HT-29 (cell line): ENCODE measurements around the gene SPATA13. TPM values are rescaled to one million over a fixed set of nuclear protein-coding genes. Genes with fewer than 3 reads are reported as not detected.

Experiments used
- DNase-seq: peaks from one replicate; pipeline ENCODE4 v3.0.0-alpha.2; 2015; ENCODE audit warnings: low spot score
- total RNA-seq: library from RNA; depleted of rRNA; stranded (reverse); fragments of >200 nt; shearing (Covaris generic); gene quantifications from 2 replicates; pipeline ENCODE4 v1.2.3, GENCODE V29; 2014

SPATA13 gene
- total RNA-seq, 1 experiment from 2014 or later: 52.5 TPM

GRCh38 chr13:24276861-24277260, 116.3 kb downstream of the SPATA13 start:
- DNase-seq: no peak

- DNase-seq: no peak
Measured at GRCh38 chr13:24277761-24278160, 117.2 kb downstream of the SPATA13 start.

DNA sequence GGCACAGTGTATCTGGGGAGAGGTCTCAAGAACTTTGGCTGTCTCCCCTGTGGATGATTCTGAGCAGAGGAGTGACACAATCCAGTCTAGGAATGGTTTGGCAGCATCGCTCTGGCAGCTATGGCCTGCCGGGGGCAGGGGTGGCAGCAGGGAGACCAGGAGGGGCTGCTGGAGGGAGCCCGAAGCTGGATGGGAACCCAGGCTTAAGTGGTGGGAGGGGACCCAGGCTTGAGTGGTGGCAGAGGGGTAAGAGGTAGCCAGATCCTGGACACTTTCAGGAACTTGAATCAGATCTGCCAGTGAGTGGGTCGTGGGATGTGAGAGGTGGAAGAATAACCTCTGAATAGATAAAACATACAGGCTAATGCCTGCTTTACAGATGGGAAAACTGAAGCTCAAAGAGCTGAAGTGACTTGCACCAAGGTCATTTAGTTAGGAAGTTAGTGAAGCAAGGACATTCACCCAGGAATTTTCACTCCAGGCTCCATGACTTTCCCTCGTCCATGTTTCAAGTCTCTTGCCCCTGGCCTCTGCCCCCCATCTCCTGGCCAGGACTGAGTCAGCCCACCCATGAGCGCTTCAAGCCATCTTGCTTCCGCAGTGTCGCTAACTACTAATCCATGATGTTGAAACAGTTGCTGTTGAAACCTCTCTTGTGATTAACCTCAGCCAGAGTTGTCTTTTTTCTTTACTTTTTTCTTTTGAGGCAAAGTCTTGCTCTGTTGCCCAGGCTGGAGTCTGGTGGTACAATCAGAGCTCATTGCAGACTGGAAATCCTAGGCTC, 119.0 kb downstream of the SPATA13 start:
- no peak for DNase-seq

DNA sequence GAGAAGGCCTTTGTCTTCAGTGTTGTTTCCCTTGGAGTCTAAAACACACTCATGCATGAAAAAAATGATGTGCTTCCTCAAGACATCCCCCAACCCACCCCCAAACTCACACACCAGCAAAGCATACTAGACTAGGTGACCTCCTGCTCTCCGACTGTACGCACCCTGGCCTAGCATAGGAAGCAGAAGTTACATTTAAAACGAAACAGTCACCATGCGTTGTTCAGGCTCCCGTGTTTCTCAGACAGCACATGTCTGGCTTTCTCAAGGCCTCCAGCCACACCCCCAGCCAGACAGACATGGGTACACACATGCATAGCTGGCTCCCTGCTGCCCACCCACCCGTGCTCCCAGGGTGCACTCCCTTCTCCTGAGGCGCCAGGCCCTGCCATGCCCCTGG, 120.2 kb downstream of the SPATA13 start:
- DNase-seq: no peak

- no peak for DNase-seq
Measured at GRCh38 chr13:24281188-24282008, 120.9 kb downstream of the SPATA13 start.

DNA sequence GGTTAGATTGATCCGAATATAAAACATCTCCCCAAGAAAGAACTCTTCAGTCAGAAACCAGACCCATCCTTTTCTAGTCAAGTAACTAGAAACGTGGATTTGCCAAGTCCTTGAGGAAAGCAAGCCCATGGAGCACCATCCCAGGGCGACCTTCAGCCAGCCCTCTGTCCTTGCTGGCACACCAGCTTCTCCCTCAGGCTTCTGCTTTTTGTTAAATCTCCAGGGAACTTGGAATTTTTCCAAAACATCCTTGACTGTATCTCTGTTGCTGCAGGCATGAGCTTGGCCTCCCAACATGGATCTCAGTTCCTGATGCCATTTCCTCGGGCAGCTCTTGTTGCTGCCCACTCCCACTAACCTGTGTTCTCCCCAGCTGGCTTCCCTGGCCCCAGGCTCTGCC, 121.7 kb downstream of the SPATA13 start:
- no peak for DNase-seq

- DNase-seq: no peak
Measured at GRCh38 chr13:24284889-24285565, 124.5 kb downstream of the SPATA13 start.

GRCh38 chr13:24286624-24287023, 126.1 kb downstream of the SPATA13 start:
- no peak for DNase-seq

- no peak for DNase-seq
Measured at GRCh38 chr13:24287748-24288287, 127.3 kb downstream of the SPATA13 start.

GRCh38 chr13:24288870-24289269, 128.3 kb downstream of the SPATA13 start:
- no peak for DNase-seq

GRCh38 chr13:24290280-24290932, 129.9 kb downstream of the SPATA13 start:
- no peak for DNase-seq

GRCh38 chr13:24292481-24292880, 132.0 kb downstream of the SPATA13 start:
- no peak for DNase-seq

- no peak for DNase-seq
Measured at GRCh38 chr13:24293746-24294145, 133.2 kb downstream of the SPATA13 start.

- no peak for DNase-seq
Measured at GRCh38 chr13:24299488-24300114, 139.1 kb downstream of the SPATA13 start.

- DNase-seq: peak; percentile 68
Measured at GRCh38 chr13:24301434-24301833, 140.9 kb downstream of the SPATA13 start.

- DNase-seq: no peak
Measured at GRCh38 chr13:24301911-24302310, 141.4 kb downstream of the SPATA13 start.

GRCh38 chr13:24304620-24305019, 144.1 kb downstream of the SPATA13 start:
- no peak for DNase-seq

GRCh38 chr13:24306632-24307031, 146.1 kb downstream of the SPATA13 start:
- DNase-seq: peak; percentile 31

DNA sequence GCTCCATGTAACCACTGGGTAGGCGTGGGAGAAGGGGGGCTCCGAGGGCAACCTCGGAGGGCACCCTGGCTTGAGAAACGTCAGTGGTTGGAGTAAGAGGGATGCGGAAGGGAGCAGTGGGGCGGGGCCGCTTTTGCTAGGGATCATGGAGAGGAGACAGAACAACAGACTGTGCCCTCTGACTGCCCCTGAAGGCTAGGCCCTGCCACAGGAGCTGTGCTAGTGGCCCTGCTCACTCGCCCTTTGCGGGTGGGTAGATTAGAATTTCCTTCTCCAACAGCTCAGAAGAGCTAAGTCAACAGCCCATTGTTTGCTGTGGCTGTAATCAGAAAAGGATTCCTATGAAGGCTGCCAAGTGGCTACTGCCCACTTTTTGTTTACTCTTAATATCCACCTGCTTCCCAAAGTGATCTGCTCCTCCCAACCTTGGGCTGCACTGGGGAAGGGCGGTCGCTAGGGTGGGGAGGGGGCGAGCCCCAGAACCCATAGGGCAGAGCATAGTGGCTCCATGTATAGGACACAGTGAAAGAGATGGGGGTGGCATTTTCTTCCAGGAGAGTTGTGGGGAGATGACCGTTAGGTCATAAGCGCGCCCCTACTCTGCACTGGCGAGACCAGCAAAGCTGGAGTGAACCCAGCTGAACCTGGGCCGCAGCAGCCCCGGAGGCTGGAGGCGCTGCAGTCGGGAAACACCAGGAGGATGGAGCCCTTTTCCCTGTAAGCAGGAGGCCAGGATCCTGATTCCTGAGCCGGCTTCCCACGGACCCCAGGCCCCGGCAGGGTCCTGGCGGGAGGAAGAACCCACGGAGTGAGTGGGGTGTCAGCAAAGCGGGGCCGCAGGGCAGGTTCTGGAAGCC, 146.9 kb downstream of the SPATA13 start:
- DNase-seq: peak; percentile 91

DNA sequence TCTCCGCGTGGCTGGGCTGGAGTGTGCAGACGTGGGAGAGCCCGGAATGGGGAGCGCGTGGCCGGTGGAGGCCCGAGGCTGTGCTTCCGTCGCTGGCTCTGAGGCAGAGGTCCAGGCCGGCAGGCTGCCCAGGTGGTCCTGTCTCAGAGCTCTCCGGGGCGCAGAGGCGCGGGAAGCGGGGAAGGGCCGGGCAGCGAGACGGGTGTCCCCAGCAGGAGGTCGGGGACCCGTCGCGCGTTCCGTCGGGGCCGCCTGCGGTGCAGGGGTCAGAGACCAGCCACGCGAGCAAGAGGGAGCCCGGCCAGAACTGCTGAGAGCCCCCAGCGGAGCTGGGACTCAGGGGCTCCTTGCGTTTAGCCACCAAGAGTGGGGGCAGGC, 147.5 kb downstream of the SPATA13 start:
- DNase-seq: no peak
